ENCODE results near the gene LILRA6.
A peak's percentile ranks its signal among the peaks of the same experiment; 100 is the strongest.
"Not testable (repeated sequence)": the region's sequence is repeated elsewhere in the genome, so short reads cannot be mapped to it uniquely, and the experiment has no call there.

The LILRA6 gene

GRCh38 chr19:54247106-54247930 is 4.7 kb upstream of the LILRA6 start:
- TF ChIP-seq CTCF (conservative IDR thresholded peaks at IDR 0.05; ENCODE audit: low read length) = no peak
- DNase-seq (ENCODE audit: low read depth) = no peak
- no peak overlapping the region for H3K4me3 ChIP-seq (ENCODE audit: low read length)

- no peak overlapping the region for H3K4me3 ChIP-seq (ENCODE audit: low read length)
- no peak for DNase-seq (ENCODE audit: low read depth)
- no peak for TF ChIP-seq CTCF (conservative IDR thresholded peaks at IDR 0.05; ENCODE audit: low read length)
Observed at GRCh38 chr19:54245936-54246335, 3.3 kb upstream of the LILRA6 start.

GRCh38 chr19:54243809-54244208 is 1.2 kb upstream of the LILRA6 start:
- not testable (repeated sequence) for DNase-seq (ENCODE audit: low read depth)

GRCh38 chr19:54242234-54242633 is 356 bp downstream of the LILRA6 start:
- not testable (repeated sequence) for H3K4me3 ChIP-seq (ENCODE audit: low read length); DNase-seq (ENCODE audit: low read depth)

More at GRCh38 chr19:54243809-54244208, 1.2 kb upstream of the LILRA6 start:
- not testable (repeated sequence) for H3K4me3 ChIP-seq (ENCODE audit: low read length)

- not testable (repeated sequence) for H3K4me3 ChIP-seq (ENCODE audit: low read length); DNase-seq (ENCODE audit: low read depth)
Observed at GRCh38 chr19:54240372-54241336, 1.9 kb downstream of the LILRA6 start.

GRCh38 chr19:54239491-54240371 is 2.9 kb downstream of the LILRA6 start:
- DNase-seq (ENCODE audit: low read depth); H3K4me3 ChIP-seq (ENCODE audit: low read length): not testable (repeated sequence)

- TF ChIP-seq CTCF (conservative IDR thresholded peaks at IDR 0.05; ENCODE audit: low read length) = no peak
- no peak for DNase-seq (ENCODE audit: low read depth)
- H3K4me3 ChIP-seq (ENCODE audit: low read length) = no peak overlapping the region
Observed at GRCh38 chr19:54233941-54234340, 8.6 kb downstream of the LILRA6 start.

- H3K4me3 ChIP-seq (ENCODE audit: low read length) = no peak overlapping the region
- TF ChIP-seq CTCF (conservative IDR thresholded peaks at IDR 0.05; ENCODE audit: low read length) = peak; percentile 94
- peak; percentile 68 for DNase-seq (ENCODE audit: low read depth)
Observed at GRCh38 chr19:54231077-54231931, 11.3 kb downstream of the LILRA6 start.
